ENCODE results near the gene LIN52.
"Not testable (repeated sequence)": the region's sequence is repeated elsewhere in the genome, so short reads cannot be mapped to it uniquely, and the experiment has no call there.

LIN52 gene

GRCh38 chr14:74105381-74105780, 20.6 kb downstream of the LIN52 start:
- DNase-seq, result no peak

DNA sequence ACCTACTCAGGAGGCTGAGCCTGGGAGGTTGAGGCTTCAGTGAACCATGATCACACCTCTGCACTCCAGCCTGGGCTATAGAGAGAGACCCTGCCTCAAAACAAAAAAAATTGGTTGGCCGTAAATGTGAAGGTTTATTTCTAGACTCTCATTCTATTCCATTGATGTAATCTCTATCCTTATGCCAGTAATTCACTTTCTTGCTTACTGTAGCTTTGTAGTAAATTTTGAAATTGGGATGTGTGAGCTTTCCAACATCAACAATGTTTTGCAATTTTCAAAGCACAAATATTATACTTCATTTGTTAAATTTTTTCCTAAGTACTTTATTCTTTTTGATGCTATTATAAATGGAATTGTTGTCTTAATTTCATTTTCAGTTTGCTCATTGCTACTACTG, 24.6 kb downstream of the LIN52 start:
- no peak for DNase-seq

DNA sequence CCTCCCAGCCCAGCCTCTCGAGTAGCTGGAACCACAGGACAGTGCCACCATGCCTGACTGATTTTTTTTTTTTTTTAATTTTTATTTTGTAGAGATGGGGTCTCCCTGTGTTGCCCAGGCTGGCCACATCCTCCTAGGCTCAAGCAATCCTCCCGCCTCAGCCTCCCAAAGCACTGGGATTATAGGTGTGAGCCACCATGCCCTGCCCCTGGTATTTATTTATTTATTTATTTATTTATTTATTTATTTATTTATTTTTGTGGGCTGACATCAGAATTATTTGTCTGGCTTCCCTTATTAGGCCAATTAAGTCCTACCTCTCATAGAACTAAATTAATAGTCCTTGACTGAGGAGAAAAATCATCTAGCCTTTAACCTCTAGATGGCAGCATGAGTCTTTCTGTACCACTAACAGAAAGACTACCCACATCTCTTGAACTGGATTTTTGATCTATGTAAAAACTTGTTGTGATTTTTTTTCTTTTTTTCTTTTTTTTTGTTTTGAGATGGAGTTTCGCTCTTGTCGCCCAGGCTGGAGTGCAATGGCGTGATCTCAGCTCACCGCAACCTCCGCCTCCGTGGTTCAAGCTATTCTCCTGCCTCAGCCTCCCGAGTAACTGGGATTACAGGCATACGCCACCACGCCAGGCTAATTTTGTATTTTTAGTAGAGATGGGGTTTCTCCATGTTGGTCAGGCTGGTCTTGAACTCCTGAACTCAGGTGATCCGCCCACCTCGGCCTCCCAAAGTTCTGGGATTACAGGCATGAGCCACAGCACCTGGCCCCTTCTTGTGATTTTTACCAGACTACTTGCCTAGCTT, 26.9 kb downstream of the LIN52 start:
- not testable (repeated sequence) for DNase-seq

DNA sequence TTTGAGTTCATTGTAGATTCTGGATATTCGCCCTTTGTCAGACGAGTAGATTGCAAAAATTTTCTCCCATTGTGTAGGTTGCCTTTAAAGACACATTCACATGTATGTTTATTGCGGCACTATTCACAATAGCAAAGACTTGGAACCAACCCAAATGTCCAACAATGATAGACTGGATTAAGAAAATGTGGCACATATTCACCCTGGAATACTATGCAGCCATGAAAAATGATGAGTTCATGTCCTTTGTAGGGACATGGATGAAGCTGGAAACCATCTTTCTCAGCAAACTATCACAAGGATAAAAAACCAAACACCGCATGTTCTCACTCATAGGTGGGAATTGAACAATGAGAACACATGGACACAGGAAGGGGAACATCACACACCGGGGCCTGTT, 40.7 kb downstream of the LIN52 start:
- DNase-seq, result not testable (repeated sequence)

DNA sequence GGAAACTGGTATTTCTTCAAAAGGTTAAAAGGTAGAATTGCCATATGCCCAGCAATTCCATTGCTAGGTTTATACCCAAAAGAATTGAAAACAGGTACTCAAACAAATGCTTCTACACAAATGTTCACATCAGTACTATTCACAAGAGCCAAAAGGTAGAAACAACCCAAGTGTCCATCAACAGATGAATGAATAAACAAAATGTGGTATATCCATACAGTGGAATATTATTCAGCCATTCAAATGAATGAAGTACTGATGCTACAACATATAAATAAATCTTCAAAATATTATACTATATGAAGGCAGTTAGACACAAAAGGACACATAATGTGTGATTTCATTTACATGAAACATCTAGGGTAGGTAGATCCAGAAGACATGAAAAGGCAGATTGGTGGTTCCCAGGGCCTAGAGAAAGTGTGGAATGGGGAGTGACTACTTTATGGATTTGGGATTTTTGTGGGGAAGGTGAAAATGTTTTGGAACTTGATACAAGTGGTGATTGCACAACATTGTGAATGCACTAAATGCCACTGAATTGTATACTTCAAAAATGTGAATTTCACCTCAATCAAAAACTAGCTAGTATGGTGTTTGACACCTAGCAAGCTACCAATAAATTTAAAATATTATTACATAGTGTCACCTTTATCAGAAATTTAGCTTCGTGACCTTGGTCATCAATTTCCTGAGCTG, 41.7 kb downstream of the LIN52 start:
- DNase-seq, result no peak

GRCh38 chr14:74127634-74128033, 42.9 kb downstream of the LIN52 start:
- DNase-seq, result no peak

DNA sequence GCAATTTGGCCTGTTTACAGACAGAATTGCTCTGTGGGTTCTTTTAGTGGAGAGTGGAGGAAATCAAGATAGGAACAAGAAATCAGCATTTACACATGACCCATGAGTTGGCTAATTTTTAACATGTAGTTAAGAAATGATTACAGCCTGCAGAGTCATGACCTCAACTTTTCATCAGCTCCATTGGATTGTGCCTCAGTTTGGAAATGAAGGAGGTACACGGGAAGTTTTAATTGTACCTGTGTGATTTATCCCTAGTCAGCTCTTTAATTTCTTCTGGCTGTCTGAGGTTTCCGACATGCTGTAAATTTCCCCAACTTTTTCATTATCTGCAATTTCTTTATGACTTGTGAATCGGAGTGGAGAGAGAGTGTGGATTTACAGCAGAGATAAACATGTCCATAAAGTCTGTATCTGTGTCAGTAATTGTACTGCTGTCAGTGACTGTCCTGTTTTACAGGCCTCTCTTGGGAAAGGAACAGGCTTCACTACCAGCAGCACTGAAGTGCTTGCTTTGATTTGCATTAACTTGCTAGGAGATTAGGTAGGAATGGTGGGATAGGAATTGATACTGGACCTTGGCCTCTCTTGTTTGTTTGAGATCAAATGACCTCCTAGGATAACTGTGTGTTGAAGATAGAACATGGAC, 49.2 kb downstream of the LIN52 start:
- DNase-seq, result no peak

DNA sequence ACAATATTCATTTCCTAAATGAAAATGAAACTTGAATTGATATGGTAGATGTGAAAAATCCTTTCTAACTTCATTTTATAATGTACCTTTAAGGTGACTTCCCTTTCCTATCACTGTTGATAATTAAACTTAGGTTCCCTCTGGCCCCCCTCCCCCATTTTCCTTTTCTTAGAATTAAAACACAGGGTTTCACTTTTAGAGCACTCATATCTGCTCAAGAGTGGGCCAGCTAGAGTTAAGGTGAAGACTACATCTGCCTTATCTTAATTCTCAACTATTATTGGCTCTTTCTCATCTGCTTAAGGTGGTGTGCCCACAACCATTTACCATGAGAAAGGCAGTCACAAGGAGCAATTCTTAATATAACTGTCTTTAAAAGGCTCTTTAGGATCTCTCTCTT, 49.7 kb downstream of the LIN52 start:
- DNase-seq, result no peak

DNA sequence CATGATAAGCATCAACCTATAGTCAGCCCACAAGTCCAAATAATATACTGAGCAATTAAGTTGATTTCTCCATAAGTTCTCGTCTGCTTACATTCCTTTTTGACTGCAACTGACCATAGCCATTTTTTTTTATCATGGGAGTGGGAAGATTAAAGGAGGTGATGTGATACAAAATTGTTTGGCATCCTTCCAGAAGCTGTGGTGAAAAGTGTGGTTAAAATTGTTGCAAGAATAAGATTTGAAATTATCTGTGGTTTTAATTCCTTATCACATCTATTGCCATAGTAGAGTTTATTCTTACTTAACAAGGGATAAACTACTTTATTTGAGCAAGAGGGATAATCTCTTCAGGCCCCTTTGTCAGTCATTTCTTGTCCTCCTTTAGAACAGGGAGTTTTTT, 50.7 kb downstream of the LIN52 start:
- DNase-seq, result no peak

GRCh38 chr14:74140374-74140850, 55.7 kb downstream of the LIN52 start:
- peak in 9 of 56 donors; percentile 0 to 9 (median 3) for DNase-seq

GRCh38 chr14:74141703-74142102, 56.9 kb downstream of the LIN52 start:
- DNase-seq, result no peak

GRCh38 chr14:74142523-74142922, 57.8 kb downstream of the LIN52 start:
- DNase-seq, result no peak

GRCh38 chr14:74144789-74145188, 60.0 kb downstream of the LIN52 start:
- no peak for DNase-seq

DNA sequence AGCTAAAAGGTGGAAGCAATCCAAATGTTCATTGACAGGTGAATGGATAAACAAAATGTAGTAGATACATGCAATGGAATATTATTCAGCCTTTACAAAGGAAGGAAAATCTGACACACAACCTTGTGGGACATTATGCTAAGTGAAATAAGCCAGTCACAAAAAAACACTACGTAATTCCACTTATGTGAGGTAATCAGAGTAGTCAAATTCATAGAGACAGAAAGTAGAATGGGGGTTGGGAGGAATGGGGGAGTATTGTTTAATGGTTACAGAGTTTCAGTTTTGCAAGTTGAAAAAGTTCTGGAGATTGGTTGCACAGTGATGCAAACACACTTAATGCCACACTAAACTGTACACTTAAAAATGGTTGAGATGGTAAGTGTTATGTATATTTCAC, 62.8 kb downstream of the LIN52 start:
- DNase-seq, result no peak

- DNase-seq, result no peak
Measured at GRCh38 chr14:74148705-74149104, 63.9 kb downstream of the LIN52 start.

- DNase-seq, result no peak
Measured at GRCh38 chr14:74155287-74155686, 70.5 kb downstream of the LIN52 start.

DNA sequence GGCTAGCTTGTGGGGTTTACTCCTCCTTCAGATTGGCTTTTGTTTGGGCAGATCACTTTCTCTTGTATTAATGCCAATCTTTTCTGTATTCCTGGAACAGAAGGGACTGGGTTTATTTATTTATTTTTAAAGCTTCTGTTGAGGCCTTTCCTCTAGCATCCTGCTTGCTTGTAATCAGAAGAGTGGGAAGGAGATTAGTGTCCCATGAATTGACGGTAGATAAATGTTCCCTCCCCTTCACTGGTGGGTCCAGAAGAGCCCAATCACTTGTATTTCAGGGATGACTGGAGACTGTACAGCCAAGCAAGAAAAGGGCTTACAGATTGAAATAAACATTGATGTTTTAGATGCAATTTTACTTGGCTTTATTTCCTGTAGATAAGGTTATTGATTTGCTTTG, 71.0 kb downstream of the LIN52 start:
- no peak for DNase-seq

DNA sequence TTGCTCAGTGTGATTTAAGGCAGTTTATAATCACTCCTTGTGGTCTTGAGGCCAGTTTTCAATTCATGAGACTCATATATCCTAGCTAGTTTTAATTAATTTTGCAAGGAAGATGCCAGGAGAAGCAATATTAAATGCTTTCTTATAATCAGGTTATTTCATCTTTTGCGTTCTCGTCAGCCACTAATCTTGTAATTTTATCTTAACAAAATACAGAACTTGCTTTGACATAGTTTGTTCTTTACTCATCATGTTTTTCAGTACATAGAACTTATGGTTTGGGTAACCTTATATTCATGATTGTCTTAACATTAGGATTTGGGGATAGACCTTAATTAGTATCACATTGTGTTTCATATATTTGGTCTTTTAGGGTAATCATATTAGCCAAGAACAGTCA, 76.0 kb downstream of the LIN52 start:
- DNase-seq, result no peak

DNA sequence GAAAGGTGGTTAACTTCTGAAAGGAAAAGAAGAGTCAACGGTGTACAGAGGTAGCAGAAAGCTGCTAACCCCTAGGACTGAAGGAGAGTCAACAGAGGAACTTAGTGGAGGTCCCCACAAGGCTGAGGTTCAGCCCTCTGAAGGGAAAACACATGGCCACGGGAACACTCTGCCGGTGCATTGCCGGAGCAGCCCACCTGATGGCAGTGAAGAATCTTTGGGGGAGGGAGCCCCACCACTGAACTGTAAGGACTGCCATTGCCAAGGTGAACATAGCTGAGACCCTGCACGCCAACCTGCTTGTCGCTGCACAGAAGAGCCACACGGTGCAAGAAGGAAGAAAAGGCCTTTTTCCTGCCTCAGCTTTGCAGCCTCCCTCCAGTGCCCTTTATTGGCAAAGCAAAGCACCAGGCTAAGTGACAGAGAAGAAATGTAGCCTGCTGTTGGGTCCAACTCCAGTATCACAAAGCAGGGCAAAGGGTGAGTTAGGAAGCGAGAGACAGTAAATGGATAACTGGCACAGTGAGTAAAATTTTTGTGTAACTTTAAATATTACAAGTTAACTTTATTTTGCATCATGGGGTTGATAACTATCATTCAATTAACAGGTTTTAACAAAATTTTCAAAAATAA, 76.9 kb downstream of the LIN52 start:
- no peak for DNase-seq

DNA sequence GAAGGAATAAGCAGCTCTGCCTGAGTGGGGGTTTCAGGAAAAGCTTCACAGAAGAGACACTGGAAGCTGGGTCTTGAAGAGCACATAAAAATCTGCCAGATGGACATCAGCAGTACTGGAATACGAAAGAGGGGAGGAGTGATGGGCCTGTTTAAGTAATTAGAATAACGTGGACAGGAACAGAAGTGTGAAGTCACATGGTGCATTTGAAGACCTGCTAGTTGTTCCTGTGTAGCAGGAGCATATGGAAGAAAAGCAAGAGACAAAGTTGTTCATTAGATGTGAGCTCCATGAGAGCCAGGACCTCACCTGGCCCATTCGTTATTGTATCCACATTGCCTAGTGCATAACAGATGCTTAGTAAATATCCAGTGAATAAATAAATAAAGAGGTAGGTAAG, 85.2 kb downstream of the LIN52 start:
- no peak for DNase-seq

GRCh38 chr14:74176400-74176793, 91.6 kb downstream of the LIN52 start:
- no peak for DNase-seq

DNA sequence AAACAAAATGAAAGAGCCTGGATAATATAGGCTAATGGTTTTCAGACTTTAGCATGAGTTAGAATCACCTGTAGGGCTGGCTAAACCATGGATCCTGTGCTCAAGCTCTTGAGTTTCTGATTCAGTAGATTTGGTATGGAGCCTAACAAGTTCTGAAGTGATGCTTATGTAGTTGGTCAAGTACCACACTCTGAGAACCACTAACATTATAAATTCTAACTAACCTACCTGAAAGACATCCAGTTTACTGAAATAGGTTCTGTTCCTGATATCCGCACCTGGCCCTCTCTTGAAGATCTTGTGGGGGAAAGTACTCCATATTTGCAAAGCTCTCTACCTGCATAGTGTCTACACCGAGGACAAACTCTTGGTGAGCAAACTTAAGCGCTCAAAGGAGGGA, 95.1 kb downstream of the LIN52 start:
- DNase-seq, result no peak
